SK-N-MC (cell line): Measurements from ENCODE around the gene HMGXB4.

ENCODE experiments used
- EZH2 ChIP-seq: fragments of 200-600 bp; sonication (generic); IDR thresholded peaks from one replicate; pipeline ENCODE4 v1.6.1; 2017; ENCODE audit warnings: antibody characterized with exemption
- FOXP2 ChIP-seq: optimal IDR thresholded peaks from 2 replicates; pipeline ENCODE3; 2011; ENCODE audit warnings: mild to moderate bottlenecking, moderate library complexity; ENCODE audit not compliant: insufficient read depth; ENCODE audit errors: extremely low read length, control extremely low read depth
- POLR2AphosphoS5 ChIP-seq: IDR thresholded peaks from 2 replicates; pipeline ENCODE4 v1.6.1; 2012; ENCODE audit warnings: mild to moderate bottlenecking, low read depth, low read length, borderline replicate concordance

GRCh38 chr22:35308480-35309021, 51.3 kb downstream of the HMGXB4 start:
- TF ChIP-seq FOXP2, result no peak
- TF ChIP-seq EZH2, result no peak
- no peak for TF ChIP-seq POLR2AphosphoS5
